Activated T-cell treated with anti-CD3 and anti-CD28 coated beads, Interleukin-2, amount 50 U/mL, for 72 hours (primary cell): ENCODE measurements around the gene DDX28. TPM values are rescaled to one million over a fixed set of nuclear protein-coding genes. Genes with fewer than 3 reads are reported as not detected.
"Not testable (repeated sequence)": the region's sequence is repeated elsewhere in the genome, so short reads cannot be mapped to it uniquely, and the experiment has no call there.

ENCODE experiments used
- ATAC-seq, 2 donors: fragments of 150-1000 bp; cut with Tn5 transposase; replicated peaks in 1 of 2; 2 replicates each; pipeline ENCODE4 v1.10.0; 2021; ENCODE audit warnings: moderate library complexity in 2 of 2, mild to moderate bottlenecking in 1 of 2
- DNase-seq, 2 donors: peaks; one replicate each; pipeline ENCODE4 v3.0.0; 2021 to 2022; ENCODE audit warnings: mixed read lengths in 1 of 2
- H3K27ac Mint-ChIP-seq: one replicate; pipeline ENCODE4 v1.8.0; 2022; ENCODE audit warnings: mild to moderate bottlenecking, moderate library complexity, mixed read lengths
- H3K27me3 Mint-ChIP-seq: one replicate; pipeline ENCODE4 v1.8.0; 2022; ENCODE audit warnings: low read depth, mixed read lengths
- H3K36me3 Mint-ChIP-seq, 2 donors: one replicate each; pipeline ENCODE4 v1.8.0; 2022; ENCODE audit warnings: mixed read lengths in 2 of 2, mild to moderate bottlenecking in 1 of 2; ENCODE audit not compliant: insufficient read depth in 2 of 2
- H3K4me1 Mint-ChIP-seq: one replicate; pipeline ENCODE4 v1.8.0; 2022; ENCODE audit warnings: low read depth, mixed read lengths
- H3K4me3 Mint-ChIP-seq, 2 donors: one replicate each; pipeline ENCODE4 v1.8.0; 2022; ENCODE audit warnings: mild to moderate bottlenecking in 2 of 2, mixed read lengths in 2 of 2, moderate library complexity in 2 of 2
- H3K9me3 Mint-ChIP-seq, 2 donors: one replicate each; pipeline ENCODE4 v1.8.0; 2022; ENCODE audit warnings: mixed read lengths in 2 of 2
- total RNA-seq, 2 donors: library from RNA; stranded (reverse); gene quantifications; one replicate each; pipeline ENCODE4 v1.2.3, GENCODE V29; 2022

Gene DDX28
- total RNA-seq, 2 donors from 2014 or later: 12.6 to 13.4 TPM

GRCh38 chr16:68061396-68061795 lies 38.4 kb upstream of the DDX28 start:
- ATAC-seq (no peak), DNase-seq (no peak)
- peak overlapping the region; percentile 52 for H3K27ac Mint-ChIP-seq
- H3K27me3 Mint-ChIP-seq: no peaks in the 10 kb centered on the region
- peaks cover 67% of the 10 kb centered on the region for H3K4me1 Mint-ChIP-seq
- H3K4me3 Mint-ChIP-seq: no peak overlapping the region
- H3K36me3 Mint-ChIP-seq: peaks cover 10 to 23% of the 10 kb centered on the region in 2 donors
- no peaks in the 10 kb centered on the region for H3K9me3 Mint-ChIP-seq

GRCh38 chr16:68059804-68060203 lies 36.8 kb upstream of the DDX28 start:
- peaks cover 53% of the 10 kb centered on the region for H3K4me1 Mint-ChIP-seq
- no peaks in the 10 kb centered on the region for H3K9me3 Mint-ChIP-seq
- peak overlapping the region; percentile 5 to 29 for H3K4me3 Mint-ChIP-seq
- peaks cover 11 to 29% of the 10 kb centered on the region in 2 donors for H3K36me3 Mint-ChIP-seq
- H3K27ac Mint-ChIP-seq: peak overlapping the region; percentile 21
- DNase-seq (no peak), ATAC-seq (no peak)
- no peaks in the 10 kb centered on the region for H3K27me3 Mint-ChIP-seq

GRCh38 chr16:68055395-68055794 lies 32.4 kb upstream of the DDX28 start:
- DNase-seq (no peak), ATAC-seq (no peak)
- H3K27me3 Mint-ChIP-seq: no peaks in the 10 kb centered on the region
- no peak overlapping the region for H3K4me3 Mint-ChIP-seq
- H3K36me3 Mint-ChIP-seq: peaks cover 13 to 29% of the 10 kb centered on the region in 2 donors
- no peaks in the 10 kb centered on the region for H3K9me3 Mint-ChIP-seq
- peaks cover 17% of the 10 kb centered on the region for H3K4me1 Mint-ChIP-seq
- H3K27ac Mint-ChIP-seq: no peak overlapping the region

- no peak for DNase-seq
- peaks cover 4 to 20% of the 10 kb centered on the region in 2 donors for H3K36me3 Mint-ChIP-seq
- H3K27ac Mint-ChIP-seq: no peak overlapping the region
Observed at GRCh38 chr16:68049449-68049848, 26.4 kb upstream of the DDX28 start.

GRCh38 chr16:68047987-68048386 lies 25.0 kb upstream of the DDX28 start:
- no peaks in the 10 kb centered on the region for H3K4me1 Mint-ChIP-seq
- no peak for ATAC-seq
- no peak for DNase-seq
- H3K27ac Mint-ChIP-seq: no peak overlapping the region
- H3K9me3 Mint-ChIP-seq: no peaks in the 10 kb centered on the region
- H3K36me3 Mint-ChIP-seq: peaks cover 0 to 10% of the 10 kb centered on the region in 2 donors
- H3K4me3 Mint-ChIP-seq: no peak overlapping the region
- H3K27me3 Mint-ChIP-seq: no peaks in the 10 kb centered on the region

More at GRCh38 chr16:68049449-68049848, 26.4 kb upstream of the DDX28 start:
- no peaks in the 10 kb centered on the region for H3K27me3 Mint-ChIP-seq
- no peak overlapping the region for H3K4me3 Mint-ChIP-seq
- ATAC-seq: no peak
- no peaks in the 10 kb centered on the region for H3K4me1 Mint-ChIP-seq
- no peaks in the 10 kb centered on the region for H3K9me3 Mint-ChIP-seq

GRCh38 chr16:68046106-68046505 lies 23.1 kb upstream of the DDX28 start:
- Mint-ChIP-seq H3K9me3 (no peaks in the 10 kb centered on the region), H3K36me3 (peaks cover 0 to 12% of the 10 kb centered on the region in 2 donors), H3K4me3 (no peak overlapping the region), H3K4me1 (no peaks in the 10 kb centered on the region), H3K27ac (no peak overlapping the region), H3K27me3 (no peaks in the 10 kb centered on the region)
- DNase-seq (no peak), ATAC-seq (no peak)

- H3K36me3 Mint-ChIP-seq: peaks cover 5 to 14% of the 10 kb centered on the region in 2 donors
- ATAC-seq (no peak), DNase-seq (no peak)
- H3K4me3 Mint-ChIP-seq: no peak overlapping the region
- no peaks in the 10 kb centered on the region for H3K9me3 Mint-ChIP-seq
- peaks cover 13% of the 10 kb centered on the region for H3K4me1 Mint-ChIP-seq
- no peaks in the 10 kb centered on the region for H3K27me3 Mint-ChIP-seq
- H3K27ac Mint-ChIP-seq: no peak overlapping the region
Observed at GRCh38 chr16:68041783-68042182, 18.8 kb upstream of the DDX28 start.

GRCh38 chr16:68040506-68041288 lies 17.7 kb upstream of the DDX28 start:
- H3K27me3 Mint-ChIP-seq: no peaks in the 10 kb centered on the region
- no peaks in the 10 kb centered on the region for H3K9me3 Mint-ChIP-seq
- ATAC-seq: peak; percentile 99
- peaks cover 17% of the 10 kb centered on the region for H3K4me1 Mint-ChIP-seq
- H3K4me3 Mint-ChIP-seq: no peak overlapping the region
- H3K27ac Mint-ChIP-seq: peak overlapping the region; percentile 75
- peaks cover 6 to 14% of the 10 kb centered on the region in 2 donors for H3K36me3 Mint-ChIP-seq
- peak; percentile 88 to 93 for DNase-seq

GRCh38 chr16:68037841-68038597 lies 15.0 kb upstream of the DDX28 start:
- Mint-ChIP-seq H3K9me3 (no peaks in the 10 kb centered on the region), H3K36me3 (peaks cover 6 to 11% of the 10 kb centered on the region in 2 donors), H3K4me1 (peaks cover 17% of the 10 kb centered on the region), H3K27me3 (no peaks in the 10 kb centered on the region), H3K4me3 (no peak overlapping the region), H3K27ac (no peak overlapping the region)
- no peak for DNase-seq
- no peak for ATAC-seq

- Mint-ChIP-seq H3K9me3 (no peaks in the 10 kb centered on the region), H3K36me3 (peaks cover 6 to 9% of the 10 kb centered on the region in 2 donors), H3K4me3 (no peak overlapping the region), H3K27me3 (no peaks in the 10 kb centered on the region), H3K27ac (no peak overlapping the region), H3K4me1 (peaks cover 21% of the 10 kb centered on the region)
- no peak for ATAC-seq
- DNase-seq: no peak
Observed at GRCh38 chr16:68035227-68035626, 12.2 kb upstream of the DDX28 start.

GRCh38 chr16:68033101-68033500 lies 10.1 kb upstream of the DDX28 start:
- Mint-ChIP-seq H3K9me3 (no peaks in the 10 kb centered on the region), H3K4me1 (peaks cover 13% of the 10 kb centered on the region), H3K27me3 (no peaks in the 10 kb centered on the region), H3K36me3 (peaks cover 4 to 5% of the 10 kb centered on the region in 2 donors), H3K27ac (no peak overlapping the region), H3K4me3 (no peak overlapping the region)
- ATAC-seq: no peak
- no peak for DNase-seq

GRCh38 chr16:68031951-68032350 lies 8.9 kb upstream of the DDX28 start:
- Mint-ChIP-seq H3K4me3 (no peak overlapping the region), H3K4me1 (peaks cover 13% of the 10 kb centered on the region), H3K27me3 (no peaks in the 10 kb centered on the region), H3K9me3 (no peaks in the 10 kb centered on the region), H3K27ac (peak overlapping the region; percentile 80), H3K36me3 (peaks cover 2% of the 10 kb centered on the region in 2 donors)
- ATAC-seq (peak; percentile 67 to 86), DNase-seq (no peak)

GRCh38 chr16:68030108-68030507 lies 7.1 kb upstream of the DDX28 start:
- not testable (repeated sequence) for H3K4me1 Mint-ChIP-seq, ATAC-seq, H3K27me3 Mint-ChIP-seq, H3K36me3 Mint-ChIP-seq, H3K4me3 Mint-ChIP-seq, H3K9me3 Mint-ChIP-seq, DNase-seq, H3K27ac Mint-ChIP-seq
